Endothelial cell (in vitro differentiated cells): ENCODE data around the gene TIRAP. TPM values are rescaled to one million over a fixed set of nuclear protein-coding genes. Genes with fewer than 3 reads are reported as not detected.

Source experiments
- DNase-seq: peaks from one replicate; pipeline ENCODE4 v3.0.0; 2021; ENCODE audit warnings: low spot score
- H3K27ac Mint-ChIP-seq: one replicate; pipeline ENCODE4 v1.8.0; 2021; ENCODE audit warnings: mixed read lengths, inconsistent platforms; ENCODE audit not compliant: unreplicated experiment
- H3K27me3 Mint-ChIP-seq: one replicate; pipeline ENCODE4 v1.8.0; 2021; ENCODE audit warnings: mild to moderate bottlenecking, moderate library complexity, mixed read lengths, inconsistent platforms; ENCODE audit not compliant: unreplicated experiment
- H3K36me3 Mint-ChIP-seq: one replicate; pipeline ENCODE4 v1.8.0; 2021; ENCODE audit warnings: mild to moderate bottlenecking, low read depth, mixed read lengths, inconsistent platforms; ENCODE audit not compliant: unreplicated experiment
- H3K4me1 Mint-ChIP-seq: one replicate; pipeline ENCODE4 v1.8.0; 2021; ENCODE audit warnings: mild to moderate bottlenecking, mixed read lengths, inconsistent platforms; ENCODE audit not compliant: unreplicated experiment
- H3K4me3 Mint-ChIP-seq: one replicate; pipeline ENCODE4 v1.8.0; 2021; ENCODE audit warnings: mild to moderate bottlenecking, mixed read lengths, inconsistent platforms; ENCODE audit not compliant: unreplicated experiment
- H3K9me3 Mint-ChIP-seq: one replicate; pipeline ENCODE4 v1.8.0; 2021; ENCODE audit warnings: mixed read lengths, inconsistent platforms; ENCODE audit not compliant: unreplicated experiment
- total RNA-seq: library from RNA; stranded (reverse); fragmentation: NEBNext Ultra II Directional; extraction: Animal tissue kit (Norgen Biotek cat#: 25700); gene quantifications from one replicate; pipeline ENCODE4 v1.2.1, GENCODE V29; 2021; ENCODE audit not compliant: unreplicated experiment
- TF ChIP-seq, protein P1 (sequence below): fragments of 200-600 bp; sonication (generic); IDR thresholded peaks from one replicate; pipeline ENCODE4 v1.5.0; 2021; ENCODE audit warnings: antibody characterized with exemption; ENCODE audit not compliant: unreplicated experiment

Gene TIRAP
- total RNA-seq, 1 donor from 2014 or later = 12.4 TPM

DNA sequence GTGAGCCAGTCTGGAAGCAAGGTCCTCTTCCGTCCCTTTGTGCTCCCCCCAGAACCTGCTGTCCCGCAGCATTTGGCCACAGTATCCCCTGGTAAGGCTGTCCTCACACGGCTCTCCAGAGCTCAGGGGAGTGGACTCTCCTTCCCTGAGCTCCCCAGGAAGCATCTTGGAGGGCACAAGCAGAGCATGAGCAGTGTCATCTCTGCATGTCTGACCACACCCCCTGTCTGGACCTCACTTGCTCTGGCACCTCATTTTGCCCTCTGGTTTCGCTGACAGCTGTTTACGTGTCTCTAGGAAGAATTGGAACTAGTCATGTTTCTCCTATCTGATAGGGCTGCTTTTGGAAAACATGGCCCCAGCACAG is 36.5 kb downstream of the TIRAP start:
- Mint-ChIP-seq H3K27ac (no peak overlapping the region), H3K4me1 (peaks cover 16% of the 10 kb centered on the region)
- no peak for DNase-seq

DNA sequence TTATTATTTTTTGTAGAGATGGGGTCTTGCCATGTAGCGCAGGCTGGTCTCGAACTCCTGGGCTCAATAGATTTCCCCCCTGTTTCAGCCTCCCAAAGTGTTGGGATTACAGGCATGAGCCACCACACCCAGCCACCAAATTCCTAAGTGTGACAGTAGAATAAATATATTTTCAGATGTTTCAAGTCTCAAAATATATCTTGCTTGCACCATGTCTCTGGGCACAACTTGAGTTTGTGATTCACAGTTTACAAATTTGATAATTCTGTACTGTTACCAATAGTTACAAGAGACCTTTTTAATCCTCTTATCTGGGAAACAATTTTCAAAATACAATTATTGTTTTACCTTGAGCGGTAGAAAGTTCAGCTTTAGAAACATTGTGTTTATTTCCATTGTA is 40.1 kb downstream of the TIRAP start:
- DNase-seq = no peak
- TF ChIP-seq, protein P1, sequence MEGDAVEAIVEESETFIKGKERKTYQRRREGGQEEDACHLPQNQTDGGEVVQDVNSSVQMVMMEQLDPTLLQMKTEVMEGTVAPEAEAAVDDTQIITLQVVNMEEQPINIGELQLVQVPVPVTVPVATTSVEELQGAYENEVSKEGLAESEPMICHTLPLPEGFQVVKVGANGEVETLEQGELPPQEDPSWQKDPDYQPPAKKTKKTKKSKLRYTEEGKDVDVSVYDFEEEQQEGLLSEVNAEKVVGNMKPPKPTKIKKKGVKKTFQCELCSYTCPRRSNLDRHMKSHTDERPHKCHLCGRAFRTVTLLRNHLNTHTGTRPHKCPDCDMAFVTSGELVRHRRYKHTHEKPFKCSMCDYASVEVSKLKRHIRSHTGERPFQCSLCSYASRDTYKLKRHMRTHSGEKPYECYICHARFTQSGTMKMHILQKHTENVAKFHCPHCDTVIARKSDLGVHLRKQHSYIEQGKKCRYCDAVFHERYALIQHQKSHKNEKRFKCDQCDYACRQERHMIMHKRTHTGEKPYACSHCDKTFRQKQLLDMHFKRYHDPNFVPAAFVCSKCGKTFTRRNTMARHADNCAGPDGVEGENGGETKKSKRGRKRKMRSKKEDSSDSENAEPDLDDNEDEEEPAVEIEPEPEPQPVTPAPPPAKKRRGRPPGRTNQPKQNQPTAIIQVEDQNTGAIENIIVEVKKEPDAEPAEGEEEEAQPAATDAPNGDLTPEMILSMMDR = no peak
- H3K27me3 Mint-ChIP-seq = no peaks in the 10 kb centered on the region
- peaks cover 3% of the 10 kb centered on the region for H3K4me1 Mint-ChIP-seq
- H3K4me3 Mint-ChIP-seq = no peak overlapping the region
- H3K27ac Mint-ChIP-seq = no peak overlapping the region
- H3K36me3 Mint-ChIP-seq = peaks cover 5% of the 10 kb centered on the region
- no peaks in the 10 kb centered on the region for H3K9me3 Mint-ChIP-seq

More for the DNA sequence above, 36.5 kb downstream of the TIRAP start:
- Mint-ChIP-seq H3K27me3 (no peaks in the 10 kb centered on the region), H3K36me3 (peaks cover 7% of the 10 kb centered on the region), H3K4me3 (no peak overlapping the region), H3K9me3 (no peaks in the 10 kb centered on the region)
- TF ChIP-seq, protein P1 = no peak

DNA sequence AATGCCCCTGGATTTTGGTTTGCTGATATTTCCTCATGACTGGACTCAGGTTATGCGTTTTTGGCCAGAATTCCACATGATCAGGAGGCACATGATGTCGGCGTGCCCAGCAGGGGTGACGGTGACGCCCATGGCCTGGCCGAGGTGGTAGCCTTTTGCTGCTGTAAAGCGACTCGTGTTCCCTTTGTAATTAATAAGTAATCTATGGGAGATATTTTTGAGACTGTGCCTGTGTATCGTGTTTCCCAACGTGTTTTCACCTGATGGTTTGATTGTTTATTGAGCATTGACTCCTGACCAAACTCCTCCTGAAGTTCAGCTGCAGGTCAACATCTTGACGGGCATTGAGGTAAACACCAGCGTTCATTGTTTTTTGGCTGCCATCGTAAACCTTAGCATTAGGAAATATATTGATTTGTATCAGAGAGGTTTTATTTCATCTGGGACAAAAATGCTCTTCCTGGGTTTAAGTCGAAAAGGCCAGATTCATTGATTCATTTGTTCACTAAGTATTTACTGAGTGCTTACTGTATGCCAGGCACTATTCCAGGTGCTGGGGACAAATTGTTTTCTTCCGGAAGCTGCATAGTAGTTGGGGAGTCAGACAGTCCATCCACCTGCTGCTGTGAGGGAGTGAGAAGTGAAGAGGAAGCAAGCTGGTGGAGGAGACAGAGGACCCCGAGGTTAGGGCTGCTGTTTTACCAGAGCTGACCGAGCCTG is 44.5 kb downstream of the TIRAP start:
- Mint-ChIP-seq H3K4me1 (peaks cover 6% of the 10 kb centered on the region), H3K9me3 (no peaks in the 10 kb centered on the region), H3K36me3 (peaks cover 5% of the 10 kb centered on the region), H3K27me3 (no peaks in the 10 kb centered on the region), H3K27ac (no peak overlapping the region), H3K4me3 (no peak overlapping the region)
- DNase-seq = no peak
- TF ChIP-seq, protein P1 = no peak

DNA sequence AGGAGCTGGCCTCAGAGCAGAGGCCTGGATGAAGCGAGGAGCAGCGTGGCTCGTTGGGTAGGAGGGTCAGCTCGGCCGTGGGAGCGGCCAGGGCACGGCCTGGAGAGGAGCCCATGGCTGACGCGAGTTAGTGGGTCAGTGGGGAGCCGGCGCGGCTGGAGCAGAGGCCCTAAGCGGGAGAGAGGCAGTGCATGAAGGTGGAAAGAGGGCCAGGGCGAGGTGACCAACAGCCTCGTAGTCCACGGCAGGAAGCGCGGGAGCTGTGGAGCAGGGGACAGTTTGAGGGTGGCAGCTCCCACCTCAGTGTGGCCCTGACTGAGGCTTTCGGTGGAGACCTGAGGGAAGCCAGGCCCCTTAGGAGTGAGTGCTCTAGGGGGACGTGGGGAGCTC is 45.1 kb downstream of the TIRAP start:
- Mint-ChIP-seq H3K9me3 (no peaks in the 10 kb centered on the region), H3K4me3 (no peak overlapping the region), H3K27me3 (no peaks in the 10 kb centered on the region), H3K36me3 (peaks cover 5% of the 10 kb centered on the region), H3K27ac (no peak overlapping the region), H3K4me1 (peaks cover 6% of the 10 kb centered on the region)
- DNase-seq = no peak
- TF ChIP-seq, protein P1 = no peak

DNA sequence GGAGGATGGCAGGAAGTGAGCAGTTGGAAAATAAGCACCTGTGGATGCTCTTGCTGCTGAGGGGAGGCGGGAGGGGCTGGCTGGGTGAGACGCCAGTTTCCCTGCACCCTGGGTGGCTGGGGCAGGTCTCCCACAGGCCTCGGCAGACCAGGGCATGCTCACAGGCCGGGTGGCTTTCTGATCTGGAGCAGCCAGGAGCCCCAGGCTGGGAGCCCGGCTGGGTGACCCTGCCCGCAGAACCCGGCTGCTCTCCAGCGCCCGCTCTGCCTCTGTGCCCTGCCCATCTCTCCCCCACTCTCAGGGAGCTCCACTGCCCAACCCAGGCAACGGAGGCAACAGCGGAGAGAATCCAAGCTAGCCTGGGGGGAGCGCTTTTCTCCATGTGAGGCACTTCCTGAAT is 45.6 kb downstream of the TIRAP start:
- Mint-ChIP-seq H3K27me3 (no peaks in the 10 kb centered on the region), H3K27ac (no peak overlapping the region), H3K36me3 (peaks cover 5% of the 10 kb centered on the region), H3K4me3 (no peak overlapping the region), H3K4me1 (peaks cover 8% of the 10 kb centered on the region), H3K9me3 (no peaks in the 10 kb centered on the region)
- TF ChIP-seq, protein P1 = no peak
- DNase-seq = no peak
